Esophagus squamous epithelium (tissue), 5 donors: Measurements from ENCODE around the gene RASGRF2. TPM values are rescaled to one million over a fixed set of nuclear protein-coding genes. Genes with fewer than 3 reads are reported as not detected.
"Not testable (repeated sequence)": the region's sequence is repeated elsewhere in the genome, so short reads cannot be mapped to it uniquely, and the experiment has no call there.

Experiments
- DNase-seq: peaks from one replicate; lab custom pipeline; 2025; lab: John Stamatoyannopoulos, UW
- H3K27ac ChIP-seq, 4 donors: fragments of 200-600 bp; sonication (generic); one replicate each; pipeline ENCODE4 v1.5.1; 2016 to 2019; ENCODE audit warnings: mild to moderate bottlenecking in 1 of 4
- H3K27me3 ChIP-seq, 4 donors: fragments of 200-600 bp; sonication (generic); 1 replicate in 3 of 4; 2 replicates in 1 of 4; pipeline versions ENCODE4 v1.5.1 to v1.6.0; 2017 to 2021; ENCODE audit warnings: antibody characterized with exemption in 1 of 4
- H3K36me3 ChIP-seq, 3 donors: fragments of 200-600 bp; sonication (generic); one replicate each; pipeline ENCODE4 v1.5.1; 2016 to 2019
- H3K4me1 ChIP-seq, 3 donors: fragments of 200-600 bp; sonication (generic); one replicate each; pipeline ENCODE4 v1.5.1; 2017 to 2019
- H3K4me3 ChIP-seq, 4 donors: fragments of 200-600 bp; sonication (generic); 1 replicate in 3 of 4; 2 replicates in 1 of 4; pipeline ENCODE4 v1.5.1; 2016 to 2019; ENCODE audit warnings: mild to moderate bottlenecking in 2 of 4, moderate library complexity in 1 of 4
- H3K9me3 ChIP-seq, 3 donors: fragments of 200-600 bp; sonication (generic); one replicate each; pipeline ENCODE4 v1.5.1; 2016 to 2019
- POLR2A ChIP-seq, 4 donors: fragments of 450-650 bp; IDR thresholded peaks; one replicate each; pipeline ENCODE4 v1.6.1; 2017; ENCODE audit warnings: antibody characterized with exemption in 4 of 4, mild to moderate bottlenecking in 4 of 4, moderate library complexity in 3 of 4
- WGBS, 2 donors: methylation state at CpG; one replicate each; pipeline ENCODE4 v1.1.5; 2018; 5-methylcytosine and 5-hydroxymethylcytosine counted together
- intact Hi-C: fragments of 100-400 bp; cut with DNase I; formaldehyde crosslinking; loops from one replicate; pipeline ENCODE4 v1.15.0; 2022
- small RNA-seq, 4 donors: library from RNA; depleted of rRNA; stranded (forward); fragments of <200 nt; gene quantifications; one replicate each; pipeline ENCODE3, GENCODE V24; 2016
- total RNA-seq, 4 donors: library from RNA; depleted of rRNA; stranded (reverse); fragments of >200 nt; gene quantifications; one replicate each; pipeline ENCODE4 v1.1.0, GENCODE V29; 2016
- TF ChIP-seq, protein P1 (sequence below), 6 experiments: fragments of 450-650 bp in 4 of 6; fragments of 200-600 bp in 2 of 6; sonication (generic) in 2 of 6; IDR thresholded peaks; one replicate each; pipeline ENCODE4 v1.5.1; 2016 to 2019; ENCODE audit warnings: antibody characterized with exemption in 6 of 6, mild to moderate bottlenecking in 4 of 6, moderate library complexity in 4 of 6
- donor health status: DM: yes; HTN: yes; CAD: no.

The RASGRF2 gene
- total RNA-seq, 4 donors from 2014 or later, result 0.49 to 3.2 (median 0.62) TPM

DNA sequence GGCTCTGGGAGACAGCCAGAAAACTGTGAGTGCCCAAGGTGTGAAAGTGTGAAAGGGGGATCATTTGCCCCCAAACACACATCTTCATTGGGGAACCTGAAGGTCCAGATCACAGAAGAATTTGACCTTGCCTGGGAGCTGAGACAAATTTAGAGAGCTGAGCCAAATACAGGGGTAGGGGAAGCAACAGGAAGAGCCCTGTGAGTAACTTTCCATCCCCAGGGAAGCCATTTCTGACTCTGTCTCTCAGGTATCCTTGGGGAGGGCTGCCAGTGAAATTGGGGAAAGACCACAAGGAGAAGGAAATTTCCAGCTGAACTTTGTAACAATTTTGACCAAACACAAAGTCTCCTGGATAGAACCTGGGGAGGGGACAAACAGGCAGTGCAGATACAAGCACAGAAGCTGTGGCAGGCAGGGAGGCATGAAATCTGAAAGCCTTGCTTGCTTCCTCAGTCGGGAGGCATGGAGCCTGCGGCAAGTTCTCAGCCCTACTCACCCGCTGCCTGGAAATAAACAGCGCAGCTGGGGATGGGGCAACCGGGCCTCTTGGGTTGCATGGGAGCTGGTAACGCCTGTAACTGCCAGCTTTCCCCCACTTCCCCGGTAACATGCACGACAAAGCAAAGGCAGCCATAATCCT, 309.7 kb downstream of the RASGRF2 start:
- Histone ChIP-seq H3K27me3 (no peaks in the 10 kb centered on the region), H3K4me1 (peaks cover 0 to 13% (median 3%) of the 10 kb centered on the region in 3 donors), H3K9me3 (peaks cover 0 to 6% (median 0%) of the 10 kb centered on the region in 3 donors), H3K27ac (no peak overlapping the region), H3K36me3 (no peaks in the 10 kb centered on the region), H3K4me3 (no peak overlapping the region)
- TF ChIP-seq POLR2A (IDR thresholded peaks at IDR 0.05), result no peak
- TF ChIP-seq, protein P1, sequence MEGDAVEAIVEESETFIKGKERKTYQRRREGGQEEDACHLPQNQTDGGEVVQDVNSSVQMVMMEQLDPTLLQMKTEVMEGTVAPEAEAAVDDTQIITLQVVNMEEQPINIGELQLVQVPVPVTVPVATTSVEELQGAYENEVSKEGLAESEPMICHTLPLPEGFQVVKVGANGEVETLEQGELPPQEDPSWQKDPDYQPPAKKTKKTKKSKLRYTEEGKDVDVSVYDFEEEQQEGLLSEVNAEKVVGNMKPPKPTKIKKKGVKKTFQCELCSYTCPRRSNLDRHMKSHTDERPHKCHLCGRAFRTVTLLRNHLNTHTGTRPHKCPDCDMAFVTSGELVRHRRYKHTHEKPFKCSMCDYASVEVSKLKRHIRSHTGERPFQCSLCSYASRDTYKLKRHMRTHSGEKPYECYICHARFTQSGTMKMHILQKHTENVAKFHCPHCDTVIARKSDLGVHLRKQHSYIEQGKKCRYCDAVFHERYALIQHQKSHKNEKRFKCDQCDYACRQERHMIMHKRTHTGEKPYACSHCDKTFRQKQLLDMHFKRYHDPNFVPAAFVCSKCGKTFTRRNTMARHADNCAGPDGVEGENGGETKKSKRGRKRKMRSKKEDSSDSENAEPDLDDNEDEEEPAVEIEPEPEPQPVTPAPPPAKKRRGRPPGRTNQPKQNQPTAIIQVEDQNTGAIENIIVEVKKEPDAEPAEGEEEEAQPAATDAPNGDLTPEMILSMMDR (IDR thresholded peaks at IDR 0.05), result no peak
- 91 to 96% methylated on average over 7 to 8 of the region's 8 CpGs for WGBS, 2 donors
- intact Hi-C loops, result no loop called here
- no peak for DNase-seq

DNA sequence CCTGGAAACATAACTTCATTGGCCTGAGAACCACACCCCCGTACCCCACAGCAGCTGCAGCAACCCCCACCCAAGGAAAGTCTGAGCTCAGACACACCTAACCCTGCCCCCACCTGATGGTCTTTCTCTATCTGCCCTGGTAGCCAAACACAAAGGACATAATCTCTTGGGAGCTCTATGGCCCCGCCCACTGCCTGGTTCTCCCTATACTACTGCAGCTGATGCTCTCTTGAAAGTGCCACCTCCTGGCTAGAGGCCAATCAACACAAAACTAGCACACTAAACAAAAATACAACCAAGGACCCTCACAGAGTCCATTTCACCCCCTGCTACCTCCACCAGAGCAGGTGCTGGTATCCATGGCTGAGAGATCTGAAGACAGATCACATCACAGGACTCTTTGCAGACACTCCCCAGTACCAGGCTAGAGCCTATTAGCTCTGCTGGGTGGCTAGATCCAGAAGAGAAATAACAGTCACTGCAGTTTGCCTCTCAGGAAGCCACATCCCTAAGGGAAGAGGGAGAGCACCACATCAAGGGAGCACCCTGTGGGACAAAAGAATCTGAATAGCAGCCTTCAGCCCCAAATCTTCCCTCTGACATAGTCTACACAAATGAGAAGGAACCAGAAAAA, 310.3 kb downstream of the RASGRF2 start:
- H3K4me3 ChIP-seq, H3K36me3 ChIP-seq, H3K27me3 ChIP-seq, H3K9me3 ChIP-seq, H3K27ac ChIP-seq, intact Hi-C loops, DNase-seq: not testable (repeated sequence)
- H3K4me1 ChIP-seq, result peaks cover 0 to 13% (median 3%) of the 10 kb centered on the region in 3 donors
- 90% methylated on average over 2 of the region's 2 CpGs; no CpG with 5 or more reads in 1 of the 2 donors for WGBS, 2 donors

Small RNA genes lying within 50 kb of the gene (small RNA-seq; reads per million reads assigned to genes)
- 0 reads per million in 4 donors for gene AC026436.1
